ENCODE data around the gene COL11A2.

COL11A2 gene

DNA sequence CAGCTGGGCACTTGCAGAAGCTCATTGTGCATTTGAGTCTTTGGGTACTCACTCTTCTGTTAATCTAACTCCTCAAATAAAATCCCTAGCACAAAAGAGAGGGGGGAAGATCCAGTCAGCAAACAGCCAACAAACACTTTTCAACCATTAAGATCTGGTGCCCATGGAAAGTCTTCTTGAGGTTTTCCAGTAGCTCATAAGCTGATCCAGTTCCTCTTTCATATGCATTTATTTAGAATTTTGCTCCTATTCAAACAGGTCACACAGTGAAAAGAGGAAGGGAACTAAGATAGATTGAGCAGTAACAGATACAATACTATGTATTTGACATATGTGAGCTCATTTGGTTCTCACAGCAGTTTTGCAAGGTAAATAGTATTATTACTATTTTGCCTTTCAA, 77.9 kb downstream of the COL11A2 start:
- DNase-seq, result no peak

GRCh38 chr6:33113755-33114154, 78.5 kb downstream of the COL11A2 start:
- DNase-seq, result no peak

Measured in islet precursor cell (in vitro differentiated cells).